Stimulated activated CD4-positive, alpha-beta T cell treated with anti-CD3 and anti-CD28 coated beads, TNF-alpha, amount 100 ng/mL, for 48 hours (primary cell): ENCODE results near the gene SLC22A9.
"Not testable (repeated sequence)": the region's sequence is repeated elsewhere in the genome, so short reads cannot be mapped to it uniquely, and the experiment has no call there.

Source experiments
- DNase-seq, 3 donors: peaks; one replicate each; pipeline ENCODE4 v3.0.0-alpha.2; 2020; ENCODE audit warnings: low read depth in 3 of 3

Gene SLC22A9

DNA sequence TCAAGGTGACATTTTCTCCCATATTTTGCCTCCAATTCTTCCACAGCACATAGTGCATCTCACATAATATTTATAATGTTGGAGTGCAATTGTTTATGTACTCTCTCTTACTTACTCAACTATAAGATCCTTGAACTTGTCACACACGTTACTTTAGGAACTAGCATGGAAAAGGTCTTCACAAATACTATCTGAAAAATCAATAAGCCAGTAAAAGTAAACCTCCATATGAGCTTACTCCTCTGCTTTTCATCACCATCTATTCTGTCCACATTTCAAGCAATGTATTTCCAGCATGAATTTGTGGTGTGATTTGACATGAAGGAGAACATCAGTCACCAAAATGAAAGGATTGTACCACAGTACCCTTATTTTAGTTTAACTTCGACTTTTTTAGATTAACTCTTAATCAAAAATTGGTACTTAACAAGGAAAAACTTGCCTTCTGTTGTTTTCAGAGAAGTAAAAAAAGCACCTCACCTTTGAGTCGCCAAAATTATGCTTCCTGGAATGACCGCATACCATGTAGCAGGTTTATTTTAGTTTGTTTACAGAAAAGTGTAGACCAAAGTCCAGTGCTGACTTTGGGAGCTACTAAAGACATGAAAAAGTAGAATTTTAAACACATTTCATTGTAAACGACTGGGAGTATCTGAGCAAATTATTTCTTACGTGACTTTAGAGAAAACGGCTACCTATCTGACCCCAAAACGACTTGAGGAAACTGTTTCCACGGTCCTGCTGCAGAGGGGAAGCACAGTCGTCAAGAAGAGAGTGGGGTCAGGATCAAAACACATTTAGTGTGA lies at the start of gene SLC22A9:
Gene SLC22A9, plus strand, starts transcription at position 621 of the 806 bp plus-strand sequence. CDS start 272 bp downstream, outside the sequence.
- no peak for DNase-seq

DNA sequence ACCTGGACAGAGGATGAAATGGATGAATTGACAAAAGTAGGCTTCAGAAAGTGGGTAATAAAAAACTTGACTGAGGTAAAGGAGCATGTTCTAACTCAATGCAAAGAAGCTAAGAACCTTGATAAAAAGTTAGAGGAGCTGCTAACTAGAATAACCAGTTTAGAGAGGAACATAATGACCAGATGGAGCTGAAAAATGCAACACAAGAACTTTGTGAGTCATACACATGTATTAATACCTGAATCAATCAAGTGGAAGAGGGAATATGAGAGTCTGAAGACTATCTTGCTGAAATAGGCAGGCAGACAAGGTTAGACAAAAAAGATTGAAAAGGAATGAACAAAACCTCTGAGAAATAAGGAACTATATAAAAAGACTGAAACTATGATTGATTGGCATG lies 47.9 kb upstream of the SLC22A9 start:
- no peak for DNase-seq

DNA sequence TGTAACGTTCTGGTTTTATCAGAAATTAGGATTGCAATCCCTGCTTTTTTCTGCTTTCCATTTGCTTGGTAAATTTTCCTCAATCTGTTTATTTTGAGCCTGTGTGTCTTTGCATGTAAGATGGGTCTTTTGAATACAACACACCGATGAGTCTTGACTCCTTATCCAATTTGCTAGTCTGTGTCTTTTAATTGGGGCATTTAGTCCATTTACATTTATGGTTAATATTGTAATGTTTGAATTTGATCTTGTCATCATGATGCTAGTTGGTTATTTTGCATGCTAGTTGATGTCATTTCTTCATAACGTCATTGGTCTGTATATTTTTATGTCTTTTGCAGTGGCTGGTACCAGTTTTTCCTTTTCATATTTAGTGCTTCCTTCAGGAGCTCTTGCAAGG lies 34.5 kb upstream of the SLC22A9 start:
- DNase-seq = not testable (repeated sequence)

DNA sequence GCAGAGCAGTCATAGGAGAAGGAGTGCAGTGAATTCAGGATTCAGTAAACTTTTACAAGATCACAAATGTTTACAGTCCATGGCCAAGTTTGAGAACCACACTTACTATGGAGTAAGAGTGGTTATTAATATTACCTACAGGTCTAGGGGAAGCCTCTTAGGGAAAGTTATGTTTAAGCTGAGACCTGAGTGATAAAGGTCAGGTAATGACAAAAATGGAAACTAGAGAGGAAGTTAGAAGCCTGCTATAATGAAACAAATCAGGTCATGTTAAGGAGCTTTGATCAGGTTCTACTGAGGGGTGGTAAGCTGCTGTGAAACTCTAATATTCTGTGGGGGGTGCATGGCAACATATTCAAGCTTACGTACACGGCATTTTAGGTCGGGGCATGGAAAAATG lies 32.5 kb upstream of the SLC22A9 start:
- no peak for DNase-seq

- DNase-seq = no peak
These were observed 26.5 kb upstream of the SLC22A9 start for GRCh38 chr11:63343130-63343529.

DNA sequence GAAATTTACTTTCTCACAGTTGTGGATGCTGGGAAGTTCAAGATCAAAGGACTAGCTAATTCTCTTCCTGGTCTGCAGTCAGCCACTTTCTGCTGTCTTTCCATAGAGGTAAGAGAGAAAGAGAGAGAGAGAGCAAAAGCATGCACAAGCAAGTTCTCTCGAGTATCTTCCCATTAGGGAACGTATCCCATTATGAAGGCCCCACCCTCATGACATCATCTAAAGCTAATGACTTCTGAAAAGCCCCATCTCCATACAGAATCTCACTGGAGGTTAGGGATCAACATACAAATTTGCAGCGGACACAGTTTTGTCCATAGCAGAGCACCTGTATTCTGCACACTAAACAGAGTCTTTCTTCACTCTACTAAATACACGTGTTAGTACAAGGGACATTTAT lies 17.4 kb upstream of the SLC22A9 start:
- DNase-seq = no peak

DNA sequence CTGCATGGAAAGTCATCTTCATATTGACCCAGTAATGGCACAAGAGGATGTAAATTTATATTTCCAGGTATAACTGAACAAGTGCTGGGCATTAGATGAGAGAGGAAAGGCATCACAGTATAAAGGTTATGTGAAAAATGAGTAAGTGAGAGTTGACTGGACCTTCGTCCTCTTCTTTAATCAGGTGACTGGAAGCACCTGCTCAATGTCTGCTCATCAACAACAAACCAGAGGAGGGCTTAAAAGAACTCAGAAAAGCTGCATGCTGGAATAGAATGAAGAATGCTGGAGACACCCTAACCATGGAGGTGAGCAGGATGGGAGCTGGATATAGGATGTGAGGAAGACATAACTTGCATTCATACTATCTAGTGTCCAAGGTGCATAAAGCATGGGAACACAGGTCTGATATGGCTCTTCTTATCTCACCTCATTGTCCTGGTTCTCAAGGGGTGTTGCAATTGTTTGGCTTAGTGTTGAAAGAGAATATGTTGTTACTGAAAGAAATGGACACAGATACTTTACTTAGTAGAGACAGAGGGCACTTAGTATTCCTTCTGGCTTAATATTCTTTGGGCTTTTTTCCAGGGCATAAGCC lies 7.3 kb upstream of the SLC22A9 start:
- DNase-seq = no peak

DNA sequence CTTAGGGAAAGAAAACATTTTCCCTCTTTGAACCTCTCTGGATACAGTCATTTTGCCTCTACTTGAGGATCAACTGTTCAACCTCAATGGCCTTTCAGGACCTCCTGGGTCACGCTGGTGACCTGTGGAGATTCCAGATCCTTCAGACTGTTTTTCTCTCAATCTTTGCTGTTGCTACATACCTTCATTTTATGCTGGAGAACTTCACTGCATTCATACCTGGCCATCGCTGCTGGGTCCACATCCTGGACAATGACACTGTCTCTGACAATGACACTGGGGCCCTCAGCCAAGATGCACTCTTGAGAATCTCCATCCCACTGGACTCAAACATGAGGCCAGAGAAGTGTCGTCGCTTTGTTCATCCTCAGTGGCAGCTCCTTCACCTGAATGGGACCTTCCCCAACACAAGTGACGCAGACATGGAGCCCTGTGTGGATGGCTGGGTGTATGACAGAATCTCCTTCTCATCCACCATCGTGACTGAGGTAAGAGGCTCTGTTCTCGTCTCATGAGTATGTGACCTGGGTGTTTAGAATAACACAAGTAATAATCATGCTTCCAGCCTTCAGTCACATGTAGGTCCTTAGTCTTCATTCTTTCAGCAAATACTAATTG lies 495 bp downstream of the SLC22A9 start:
- no peak for DNase-seq

DNA sequence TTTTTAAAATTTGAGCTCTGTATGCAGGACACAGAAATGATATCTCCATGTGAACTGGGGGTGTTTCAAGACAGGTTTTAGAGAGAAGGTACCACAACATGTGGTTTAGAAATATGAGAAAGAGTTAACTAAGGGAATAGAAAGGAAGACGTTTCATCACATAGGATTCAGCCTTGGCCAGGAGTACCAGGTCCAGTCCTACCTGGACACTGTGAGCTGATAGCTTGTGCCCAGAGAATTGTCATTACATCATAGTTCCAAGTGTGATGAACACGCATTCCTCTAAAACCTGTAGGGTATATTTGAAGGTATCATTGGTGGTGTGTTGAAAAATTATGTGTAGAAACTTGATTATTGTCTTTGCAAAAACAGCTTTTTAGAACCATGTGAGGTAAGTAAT lies 1.8 kb downstream of the SLC22A9 start:
- DNase-seq = no peak

GRCh38 chr11:63375434-63375833 lies 5.8 kb downstream of the SLC22A9 start:
- no peak for DNase-seq

GRCh38 chr11:63380130-63380529 lies 10.5 kb downstream of the SLC22A9 start:
- no peak for DNase-seq

- DNase-seq = no peak
These were observed 26.1 kb downstream of the SLC22A9 start for GRCh38 chr11:63395697-63396096.

DNA sequence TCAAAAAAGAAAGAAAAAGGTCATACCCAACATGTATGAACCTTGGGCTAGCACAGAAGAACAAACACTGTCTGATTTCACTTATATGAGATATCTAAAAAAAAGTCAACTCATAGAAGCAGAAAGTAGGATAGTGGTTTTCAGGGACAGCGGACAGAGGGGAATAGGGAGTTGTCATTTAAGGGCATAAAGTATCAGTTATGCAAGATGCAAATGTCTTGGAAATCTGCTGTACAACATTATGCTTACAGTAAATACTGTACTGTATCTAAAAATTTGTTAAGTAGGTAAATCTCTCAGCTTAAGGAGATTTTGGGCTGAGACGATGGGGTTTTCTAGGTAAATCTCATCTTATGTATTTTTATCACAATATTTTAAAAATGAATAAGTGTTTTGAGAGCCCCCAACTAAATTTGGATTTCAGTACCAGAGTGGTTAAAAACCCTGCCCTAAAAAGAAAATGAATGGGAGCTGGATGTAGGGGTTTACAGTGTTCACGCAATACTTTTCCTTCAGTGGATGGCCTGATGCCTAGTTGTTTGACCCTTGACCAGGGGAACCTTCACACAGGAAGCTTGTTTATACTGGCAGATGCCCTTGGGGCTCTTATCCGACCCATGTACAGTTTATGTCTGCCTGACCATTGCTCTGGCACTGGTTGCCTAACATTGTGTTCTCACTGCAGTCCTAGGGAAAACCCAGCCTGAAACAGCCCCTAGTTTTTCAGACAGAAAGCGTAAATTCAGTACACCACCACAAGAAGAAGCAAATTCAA lies 34.8 kb downstream of the SLC22A9 start:
- no peak for DNase-seq

GRCh38 chr11:63405114-63405513 lies 35.5 kb downstream of the SLC22A9 start:
- no peak for DNase-seq

DNA sequence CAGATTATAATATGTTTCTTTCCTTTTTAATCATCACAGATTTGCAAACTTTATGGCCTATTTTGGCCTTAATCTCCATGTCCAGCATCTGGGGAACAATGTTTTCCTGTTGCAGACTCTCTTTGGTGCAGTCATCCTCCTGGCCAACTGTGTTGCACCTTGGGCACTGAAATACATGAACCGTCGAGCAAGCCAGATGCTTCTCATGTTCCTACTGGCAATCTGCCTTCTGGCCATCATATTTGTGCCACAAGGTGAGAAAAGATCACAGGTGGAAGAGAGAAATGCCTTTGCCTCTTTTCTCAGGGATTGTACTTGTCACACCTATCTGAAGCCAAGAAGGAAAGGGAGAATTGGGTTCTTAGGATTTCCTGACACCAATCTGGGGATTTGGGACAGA lies 36.9 kb downstream of the SLC22A9 start:
- DNase-seq = no peak

DNA sequence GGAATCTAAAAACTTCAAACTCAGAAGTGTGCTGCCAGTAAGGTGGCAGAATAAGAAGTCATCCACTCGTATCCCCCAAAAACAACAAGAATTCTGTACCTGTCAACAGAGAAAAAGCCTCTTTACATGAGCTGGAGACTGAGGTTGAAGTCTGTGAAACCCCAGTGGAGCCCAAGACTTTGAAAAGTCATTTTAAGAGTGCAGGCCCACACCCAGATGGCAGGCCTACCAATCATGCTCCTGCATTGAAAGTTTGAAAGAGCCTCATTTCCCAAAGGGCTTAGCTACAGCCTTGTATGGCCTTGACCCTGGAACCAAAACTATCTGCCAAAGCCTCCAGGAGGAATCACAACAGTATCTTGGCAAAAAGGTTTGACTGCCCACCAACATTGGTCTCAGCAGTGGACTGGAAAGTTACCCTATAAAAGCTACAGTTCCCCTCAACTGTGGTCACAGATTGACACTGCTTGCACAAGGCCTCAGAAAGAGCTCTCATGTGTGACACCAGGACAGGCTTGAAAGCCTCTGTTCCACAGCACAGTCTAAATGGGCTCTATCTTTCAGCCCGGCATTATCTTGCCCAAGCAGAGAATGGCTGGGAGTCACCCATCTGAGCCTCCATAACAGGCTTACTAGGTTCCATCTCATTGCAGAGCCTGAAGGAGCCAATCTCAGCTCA lies 47.7 kb downstream of the SLC22A9 start:
- DNase-seq = no peak

DNA sequence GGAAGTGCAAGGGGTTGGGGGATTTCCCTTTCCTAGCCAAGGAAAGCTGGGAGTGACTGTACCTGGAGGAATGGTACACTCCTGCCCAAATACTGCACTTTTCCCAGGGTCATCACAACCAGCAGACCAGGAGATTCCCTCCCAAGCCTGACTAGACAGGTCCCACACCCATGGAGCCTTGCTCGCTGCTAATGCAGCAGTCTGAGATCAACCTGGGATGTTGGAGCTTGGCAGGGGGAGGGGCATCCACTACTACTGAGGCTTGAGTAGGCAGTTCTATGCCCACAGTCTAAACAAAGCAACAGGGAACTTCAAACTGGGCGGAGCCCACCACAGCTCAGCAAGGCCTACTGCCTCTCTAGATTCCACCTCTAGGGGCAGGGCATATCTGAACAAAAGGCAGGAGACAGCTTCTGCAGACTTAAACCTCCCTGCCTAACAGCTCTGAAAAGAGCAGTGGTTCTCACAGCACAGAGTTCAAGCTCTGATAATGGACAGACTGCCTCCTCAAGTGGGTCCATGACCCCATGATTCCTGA lies 58.5 kb downstream of the SLC22A9 start:
- DNase-seq = no peak

DNA sequence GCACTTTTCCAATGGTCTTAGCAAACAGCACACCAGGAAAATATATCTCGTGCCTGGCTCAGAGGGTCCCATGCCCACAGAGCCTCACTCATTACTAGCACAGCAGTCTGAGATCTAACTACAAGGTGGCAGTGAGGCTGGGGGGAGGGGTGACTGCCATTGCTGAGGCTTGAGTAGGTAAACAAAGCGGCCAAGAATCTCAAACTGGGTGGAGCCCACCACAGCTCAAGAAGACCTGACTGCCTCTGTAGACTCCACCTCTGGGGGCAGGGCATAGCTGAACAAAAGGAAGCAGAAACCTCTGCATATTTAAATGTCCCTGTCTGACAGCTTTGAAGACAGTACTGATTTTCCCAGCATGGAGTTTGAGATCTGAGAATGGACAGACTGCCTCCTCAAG lies 61.1 kb downstream of the SLC22A9 start:
- not testable (repeated sequence) for DNase-seq

DNA sequence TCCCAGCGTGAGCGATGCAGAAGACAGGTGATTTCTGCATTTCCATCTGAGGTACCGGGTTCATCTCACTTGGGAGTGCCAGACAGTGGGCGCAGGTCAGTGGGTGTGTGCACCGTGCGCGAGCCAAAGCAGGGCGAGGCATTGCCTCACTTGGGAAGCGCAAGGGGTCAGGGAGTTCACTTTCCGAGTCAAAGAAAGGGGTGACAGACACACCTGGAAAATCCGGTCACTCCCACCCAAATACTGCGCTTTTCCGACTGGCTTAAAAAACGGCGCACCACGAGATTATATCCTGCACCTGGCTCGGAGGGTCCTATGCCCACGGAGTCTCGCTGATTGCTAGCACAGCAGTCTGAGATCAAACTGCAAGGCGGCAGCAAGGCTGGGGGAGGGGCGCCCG lies 65.8 kb downstream of the SLC22A9 start:
- DNase-seq = not testable (repeated sequence)

DNA sequence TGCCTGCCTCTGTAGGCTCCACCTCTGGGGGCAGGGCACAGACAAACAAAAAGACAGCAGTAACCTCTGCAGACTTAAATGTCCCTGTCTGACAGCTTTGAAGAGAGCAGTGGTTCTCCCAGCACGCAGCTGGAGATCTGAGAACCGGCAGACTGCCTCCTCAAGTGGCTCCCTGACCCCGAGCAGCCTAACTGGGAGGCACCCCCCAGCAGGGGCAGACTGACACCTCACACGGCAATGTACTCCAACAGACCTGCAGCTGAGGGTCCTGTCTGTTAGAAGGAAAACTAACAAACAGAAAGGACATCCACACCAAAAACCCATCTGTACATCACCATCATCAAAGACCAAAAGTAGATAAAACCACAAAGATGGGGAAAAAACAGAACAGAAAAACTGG lies 66.2 kb downstream of the SLC22A9 start:
- DNase-seq = not testable (repeated sequence)

DNA sequence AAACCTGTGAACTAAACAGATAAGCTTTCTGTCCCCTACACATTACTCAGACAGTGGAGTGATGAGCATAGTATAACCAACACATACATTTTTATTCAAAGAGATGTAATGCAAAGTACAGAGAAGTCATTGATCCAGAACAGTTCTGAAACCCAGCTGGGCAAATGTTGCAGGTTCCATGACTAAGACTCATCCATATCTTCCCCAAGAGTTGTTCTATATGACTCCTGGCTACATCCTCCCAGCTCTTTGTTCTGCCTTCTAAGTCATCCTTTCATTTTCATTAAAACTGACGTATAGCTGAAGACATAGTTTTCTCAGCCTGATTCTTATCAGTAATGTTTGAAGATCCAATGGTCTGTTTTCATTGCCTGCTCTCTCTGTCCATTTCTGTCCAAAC lies 74.1 kb downstream of the SLC22A9 start:
- DNase-seq = peak in 1 of 3 donors; percentile 23
